Measurements from ENCODE around the gene RNF126. TPM values are rescaled to one million over a fixed set of nuclear protein-coding genes. Genes with fewer than 3 reads are reported as not detected.

RNF126 gene
- total and polyA plus RNA-seq, 2 experiments from 2014 or later, result 95.7 to 112 TPM

- Mint-ChIP-seq H3K4me3 (no peak overlapping the region), H3K27me3 (ENCODE audit: insufficient read depth, low read depth, poor library complexity) (peaks cover 31% of the 10 kb centered on the region), H3K4me1 (no peaks in the 10 kb centered on the region; the same call in 2 of the 3 replicates), H3K9me3 (no peaks in the 10 kb centered on the region; the same call in 2 of the 3 replicates), H3K36me3 (ENCODE audit: low read depth) (no peaks in the 10 kb centered on the region), H3K27ac (no peak overlapping the region)
- Histone ChIP-seq H3K27me3 (ENCODE audit: insufficient read depth) (peaks cover 16% of the 10 kb centered on the region), H3K36me3 (ENCODE audit: insufficient read depth) (no peaks in the 10 kb centered on the region), H2AFZ (no peak overlapping the region), H3K4me3 (no peak overlapping the region), H3K4me1 (ENCODE audit: insufficient read depth) (0 out of 2 replicates have a peak, but pooled peaks cover 3% of the 10 kb centered on the region), H3K27ac (ENCODE audit: low read depth) (no peak overlapping the region), H3K9me2 (ENCODE audit: insufficient read depth) (no peaks in the 10 kb centered on the region), H3F3A (replicated peaks; ENCODE audit: low read depth) (peaks cover 8% of the 10 kb centered on the region; the same call in 1 of the 2 replicates), H3K79me2 (replicated peaks; ENCODE audit: insufficient read depth) (no peaks in the 10 kb centered on the region), H3K4me2 (no peak overlapping the region), H4K20me1 (replicated peaks; ENCODE audit: insufficient read depth) (no peaks in the 10 kb centered on the region)
- DNase-seq (ENCODE audit: low spot score) (no peak), ATAC-seq (no peak)
- TF ChIP-seq EZH2 (IDR thresholded peaks at IDR 0.05; ENCODE audit: low read depth, unreplicated experiment) (no peak), ZNF462 (CRISPR knock-in tag; IDR thresholded peaks at IDR 0.05) (no peak), CTCF (conservative IDR thresholded peaks at IDR 0.05; ENCODE audit: low read depth in 2 of 2) (no peak), JUNB (IDR thresholded peaks at IDR 0.05; ENCODE audit: unreplicated experiment) (no peak), POLR2AphosphoS5 (IDR thresholded peaks at IDR 0.05; ENCODE audit: low read depth) (no peak), EZH2phosphoT487 (IDR thresholded peaks at IDR 0.05; ENCODE audit: unreplicated experiment) (no peak), ZNF331 (CRISPR knock-in tag; IDR thresholded peaks at IDR 0.05; ENCODE audit: low read depth) (no peak)
These were observed 11.5 kb upstream of the RNF126 start for GRCh38 chr19:674282-675151.
